ENCODE data around the gene PGM1.

The PGM1 gene

GRCh38 chr1:63602629-63603028, 9.4 kb downstream of the PGM1 start:
- Mint-ChIP-seq H3K9me3 (no peaks in the 10 kb centered on the region), H3K4me3 (no peak overlapping the region), H3K27ac (no peak overlapping the region), H3K4me1 (peaks cover 15% of the 10 kb centered on the region), H3K27me3 (ENCODE audit: low read depth) (no peaks in the 10 kb centered on the region), H3K36me3 (ENCODE audit: low read depth) (peaks cover 5% of the 10 kb centered on the region)
- TF ChIP-seq CTCF (IDR thresholded peaks at IDR 0.05; ENCODE audit: unreplicated experiment in 3 of 3): no peak

- Mint-ChIP-seq H3K27ac (no peak overlapping the region), H3K4me3 (no peak overlapping the region), H3K27me3 (ENCODE audit: low read depth) (no peaks in the 10 kb centered on the region), H3K36me3 (ENCODE audit: low read depth) (peaks cover 5% of the 10 kb centered on the region), H3K9me3 (no peaks in the 10 kb centered on the region), H3K4me1 (peaks cover 26% of the 10 kb centered on the region)
- no peak for TF ChIP-seq CTCF (IDR thresholded peaks at IDR 0.05; ENCODE audit: unreplicated experiment in 3 of 3)
Measured at GRCh38 chr1:63603810-63604209, 10.6 kb downstream of the PGM1 start.

GRCh38 chr1:63607322-63607721, 14.1 kb downstream of the PGM1 start:
- peaks cover 21% of the 10 kb centered on the region for H3K4me1 Mint-ChIP-seq

GRCh38 chr1:63611231-63611630, 18.0 kb downstream of the PGM1 start:
- TF ChIP-seq CTCF (IDR thresholded peaks at IDR 0.05; ENCODE audit: unreplicated experiment in 3 of 3): no peak
- no peaks in the 10 kb centered on the region for H3K27me3 Mint-ChIP-seq (ENCODE audit: low read depth)
- H3K4me3 Mint-ChIP-seq: no peak overlapping the region
- no peaks in the 10 kb centered on the region for H3K9me3 Mint-ChIP-seq
- H3K36me3 Mint-ChIP-seq (ENCODE audit: low read depth): peaks cover 4% of the 10 kb centered on the region
- H3K4me1 Mint-ChIP-seq: peaks cover 37% of the 10 kb centered on the region
- H3K27ac Mint-ChIP-seq: no peak overlapping the region

More at GRCh38 chr1:63607322-63607721, 14.1 kb downstream of the PGM1 start:
- Mint-ChIP-seq H3K27me3 (ENCODE audit: low read depth) (no peaks in the 10 kb centered on the region), H3K9me3 (no peaks in the 10 kb centered on the region), H3K27ac (peak overlapping the region in 2 of 3 experiments; percentile 11 to 29), H3K36me3 (ENCODE audit: low read depth) (peaks cover 4% of the 10 kb centered on the region), H3K4me3 (no peak overlapping the region)
- no peak for TF ChIP-seq CTCF (IDR thresholded peaks at IDR 0.05; ENCODE audit: unreplicated experiment in 3 of 3)

GRCh38 chr1:63612564-63612963, 19.4 kb downstream of the PGM1 start:
- H3K36me3 Mint-ChIP-seq (ENCODE audit: low read depth): peaks cover 4% of the 10 kb centered on the region
- no peaks in the 10 kb centered on the region for H3K9me3 Mint-ChIP-seq
- TF ChIP-seq CTCF (IDR thresholded peaks at IDR 0.05; ENCODE audit: unreplicated experiment in 3 of 3): no peak
- no peak overlapping the region for H3K4me3 Mint-ChIP-seq
- H3K27ac Mint-ChIP-seq: no peak overlapping the region
- H3K27me3 Mint-ChIP-seq (ENCODE audit: low read depth): no peaks in the 10 kb centered on the region
- H3K4me1 Mint-ChIP-seq: peaks cover 48% of the 10 kb centered on the region

GRCh38 chr1:63612971-63613370, 19.8 kb downstream of the PGM1 start:
- peaks cover 4% of the 10 kb centered on the region for H3K36me3 Mint-ChIP-seq (ENCODE audit: low read depth)
- peaks cover 48% of the 10 kb centered on the region for H3K4me1 Mint-ChIP-seq
- no peaks in the 10 kb centered on the region for H3K27me3 Mint-ChIP-seq (ENCODE audit: low read depth)
- no peak overlapping the region for H3K4me3 Mint-ChIP-seq
- no peak overlapping the region for H3K27ac Mint-ChIP-seq
- no peak for TF ChIP-seq CTCF (IDR thresholded peaks at IDR 0.05; ENCODE audit: unreplicated experiment in 3 of 3)
- no peaks in the 10 kb centered on the region for H3K9me3 Mint-ChIP-seq
